ENCODE results near the gene TTBK2. TPM values are rescaled to one million over a fixed set of nuclear protein-coding genes. Genes with fewer than 3 reads are reported as not detected.
A peak's percentile ranks its signal among the peaks of the same experiment; 100 is the strongest.

Gene TTBK2
- total RNA-seq, 1 experiment from 2014 or later, result 25.5 TPM

DNA sequence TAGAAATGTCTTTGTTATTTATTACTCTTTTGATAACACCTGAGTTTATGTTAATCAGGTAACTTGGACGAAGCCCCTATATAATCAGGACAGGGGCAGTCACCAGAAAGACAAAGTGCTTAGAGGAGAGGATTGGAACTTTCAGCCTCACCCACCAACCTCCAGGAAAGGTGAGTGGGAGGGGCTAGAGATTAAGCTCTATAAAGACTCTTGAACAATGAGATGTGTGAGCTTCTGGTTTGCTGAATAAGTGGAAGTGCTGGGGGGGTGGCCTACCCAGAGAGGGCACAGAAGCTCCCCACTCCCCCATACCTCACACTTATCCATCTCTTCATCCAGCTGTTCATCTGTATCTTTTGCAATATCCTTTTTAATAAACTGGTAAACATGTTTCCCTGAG is 73.9 kb downstream of the TTBK2 start:
- intact Hi-C loops (cut with micrococcal nuclease), result no loop called here
- no peaks in the 10 kb centered on the region for H3K4me1 Mint-ChIP-seq (ENCODE audit: insufficient read depth, unreplicated experiment)
- no peak for DNase-seq (ENCODE audit: unreplicated experiment)
- H3K36me3 Mint-ChIP-seq (ENCODE audit: insufficient read depth, unreplicated experiment), result peaks cover 5% of the 10 kb centered on the region
- CTCF ChIA-PET, result no interaction called here
- TF ChIP-seq CTCF (IDR thresholded peaks at IDR 0.05; ENCODE audit: unreplicated experiment), result no peak
- no peaks in the 10 kb centered on the region for H3K27me3 Mint-ChIP-seq (ENCODE audit: insufficient read depth, unreplicated experiment)
- POLR2A ChIA-PET, result interaction anchor here (0.6 to 1.1 kb wide), 3 partner anchors 11 to 72 kb away, joined by 3 to 4 read pairs (median 3); no protein-coding TSS in a partner anchor
- no peak overlapping the region for H3K4me3 Mint-ChIP-seq (ENCODE audit: unreplicated experiment)
- H3K27ac Mint-ChIP-seq (ENCODE audit: low read depth, unreplicated experiment), result no peak overlapping the region
- no TSS peak for BruUV-seq (replicated peaks)
- peaks cover 8% of the 10 kb centered on the region for H3K9me3 Mint-ChIP-seq (ENCODE audit: unreplicated experiment)

- Mint-ChIP-seq H3K36me3 (ENCODE audit: insufficient read depth, unreplicated experiment) (peaks cover 5% of the 10 kb centered on the region), H3K27ac (ENCODE audit: low read depth, unreplicated experiment) (no peak overlapping the region), H3K4me1 (ENCODE audit: insufficient read depth, unreplicated experiment) (no peaks in the 10 kb centered on the region), H3K27me3 (ENCODE audit: insufficient read depth, unreplicated experiment) (no peaks in the 10 kb centered on the region), H3K4me3 (ENCODE audit: unreplicated experiment) (no peak overlapping the region), H3K9me3 (ENCODE audit: unreplicated experiment) (peaks cover 8% of the 10 kb centered on the region)
- TF ChIP-seq CTCF (IDR thresholded peaks at IDR 0.05; ENCODE audit: unreplicated experiment), result no peak
- ChIA-PET CTCF (no interaction called here), POLR2A (no interaction called here)
- intact Hi-C loops (cut with micrococcal nuclease), result no loop called here
- peak; percentile 18 for DNase-seq (ENCODE audit: unreplicated experiment)
- BruUV-seq (replicated peaks), result no TSS peak
Observed at GRCh38 chr15:42845581-42845980, 75.0 kb downstream of the TTBK2 start.

- no peak for DNase-seq (ENCODE audit: unreplicated experiment)
- Mint-ChIP-seq H3K4me3 (ENCODE audit: unreplicated experiment) (no peak overlapping the region), H3K27ac (ENCODE audit: low read depth, unreplicated experiment) (no peak overlapping the region), H3K27me3 (ENCODE audit: insufficient read depth, unreplicated experiment) (no peaks in the 10 kb centered on the region), H3K4me1 (ENCODE audit: insufficient read depth, unreplicated experiment) (no peaks in the 10 kb centered on the region), H3K9me3 (ENCODE audit: unreplicated experiment) (peaks cover 8% of the 10 kb centered on the region), H3K36me3 (ENCODE audit: insufficient read depth, unreplicated experiment) (peaks cover 14% of the 10 kb centered on the region)
- ChIA-PET CTCF (no interaction called here), POLR2A (no interaction called here)
- intact Hi-C loops (cut with micrococcal nuclease), result no loop called here
- TF ChIP-seq CTCF (IDR thresholded peaks at IDR 0.05; ENCODE audit: unreplicated experiment), result no peak
- BruUV-seq (replicated peaks), result no TSS peak
Observed at GRCh38 chr15:42843699-42844098, 76.9 kb downstream of the TTBK2 start.

GRCh38 chr15:42836251-42836650 is 84.3 kb downstream of the TTBK2 start:
- no peak overlapping the region for H3K4me3 Mint-ChIP-seq (ENCODE audit: unreplicated experiment)
- no peaks in the 10 kb centered on the region for H3K9me3 Mint-ChIP-seq (ENCODE audit: unreplicated experiment)
- H3K4me1 Mint-ChIP-seq (ENCODE audit: insufficient read depth, unreplicated experiment), result peaks cover 6% of the 10 kb centered on the region
- DNase-seq (ENCODE audit: unreplicated experiment), result peak; percentile 17
- no TSS peak for BruUV-seq (replicated peaks)
- H3K27ac Mint-ChIP-seq (ENCODE audit: low read depth, unreplicated experiment), result no peak overlapping the region
- no peak for TF ChIP-seq CTCF (IDR thresholded peaks at IDR 0.05; ENCODE audit: unreplicated experiment)
- CTCF ChIA-PET, result interaction anchor here (0.7 kb wide), 1 partner anchor 212 kb away, joined by 3 read pairs; no protein-coding TSS in a partner anchor
- POLR2A ChIA-PET, result interaction anchor here (0.6 to 1.4 kb wide), 3 partner anchors 19 to 74 kb away, joined by 3 to 5 read pairs (median 4); no protein-coding TSS in a partner anchor
- intact Hi-C loops (cut with micrococcal nuclease), result loop anchor here (10.0 kb wide), 1 partner anchor 79 kb away; no protein-coding TSS in a partner anchor
- no peaks in the 10 kb centered on the region for H3K27me3 Mint-ChIP-seq (ENCODE audit: insufficient read depth, unreplicated experiment)
- peaks cover 26% of the 10 kb centered on the region for H3K36me3 Mint-ChIP-seq (ENCODE audit: insufficient read depth, unreplicated experiment)

Measured in MCF 10A (cell line).